GM19324 (cell line): ENCODE results near the gene USP1.

ENCODE experiments used
- ATAC-seq: cut with Tn5 transposase; IDR thresholded peaks from one replicate; pipeline ENCODE4 v1.9.1; 2021; ENCODE audit warnings: mild to moderate bottlenecking, moderate library complexity; ENCODE audit not compliant: unreplicated experiment, low FRiP score

The USP1 gene, protein sequence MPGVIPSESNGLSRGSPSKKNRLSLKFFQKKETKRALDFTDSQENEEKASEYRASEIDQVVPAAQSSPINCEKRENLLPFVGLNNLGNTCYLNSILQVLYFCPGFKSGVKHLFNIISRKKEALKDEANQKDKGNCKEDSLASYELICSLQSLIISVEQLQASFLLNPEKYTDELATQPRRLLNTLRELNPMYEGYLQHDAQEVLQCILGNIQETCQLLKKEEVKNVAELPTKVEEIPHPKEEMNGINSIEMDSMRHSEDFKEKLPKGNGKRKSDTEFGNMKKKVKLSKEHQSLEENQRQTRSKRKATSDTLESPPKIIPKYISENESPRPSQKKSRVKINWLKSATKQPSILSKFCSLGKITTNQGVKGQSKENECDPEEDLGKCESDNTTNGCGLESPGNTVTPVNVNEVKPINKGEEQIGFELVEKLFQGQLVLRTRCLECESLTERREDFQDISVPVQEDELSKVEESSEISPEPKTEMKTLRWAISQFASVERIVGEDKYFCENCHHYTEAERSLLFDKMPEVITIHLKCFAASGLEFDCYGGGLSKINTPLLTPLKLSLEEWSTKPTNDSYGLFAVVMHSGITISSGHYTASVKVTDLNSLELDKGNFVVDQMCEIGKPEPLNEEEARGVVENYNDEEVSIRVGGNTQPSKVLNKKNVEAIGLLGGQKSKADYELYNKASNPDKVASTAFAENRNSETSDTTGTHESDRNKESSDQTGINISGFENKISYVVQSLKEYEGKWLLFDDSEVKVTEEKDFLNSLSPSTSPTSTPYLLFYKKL

DNA sequence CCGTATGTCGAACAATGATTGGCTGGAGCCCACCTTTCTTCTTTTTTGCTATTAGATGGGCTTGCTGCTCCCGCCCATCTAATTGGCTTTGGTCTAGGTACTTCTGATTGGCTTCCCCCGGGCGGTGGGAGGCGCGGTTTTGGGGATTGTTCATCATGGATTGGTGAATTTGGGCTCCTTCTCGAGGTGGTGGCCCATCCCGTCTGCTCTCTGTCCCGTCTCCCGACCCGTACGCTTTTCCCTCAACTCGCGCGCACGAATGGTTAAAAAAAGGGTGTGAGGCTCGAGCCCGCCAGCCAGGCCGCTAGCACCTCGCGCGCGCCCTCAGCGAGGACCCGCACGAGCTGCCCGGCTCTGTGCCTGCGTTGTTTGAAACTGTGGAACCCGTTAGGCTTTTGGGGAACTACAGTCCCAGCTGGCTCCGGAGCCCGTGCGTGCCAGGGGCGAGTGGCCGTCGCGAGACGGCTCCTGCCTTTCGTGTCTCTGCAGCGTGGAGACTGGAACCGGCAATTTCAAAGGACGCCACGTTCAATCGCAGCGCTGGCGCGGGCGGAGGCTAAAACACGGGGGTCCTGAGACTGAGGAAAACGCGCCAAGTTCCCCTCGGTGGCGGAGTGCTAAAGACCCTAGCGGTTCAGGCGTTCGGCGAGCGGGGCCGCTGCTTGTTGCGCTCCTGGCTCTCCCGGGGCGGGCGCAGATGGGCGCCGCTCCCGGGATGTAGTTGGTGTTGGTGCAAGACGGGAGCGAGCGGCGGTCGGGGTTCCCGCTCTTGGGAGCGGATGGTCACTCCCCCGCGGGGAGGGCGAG lies at the start of gene USP1:
TSS of gene USP1 (plus strand) at position 584 of the 807 bp plus-strand sequence. CDS start 2,819 bp downstream, outside the sequence.
- peak; percentile 78 for ATAC-seq

DNA sequence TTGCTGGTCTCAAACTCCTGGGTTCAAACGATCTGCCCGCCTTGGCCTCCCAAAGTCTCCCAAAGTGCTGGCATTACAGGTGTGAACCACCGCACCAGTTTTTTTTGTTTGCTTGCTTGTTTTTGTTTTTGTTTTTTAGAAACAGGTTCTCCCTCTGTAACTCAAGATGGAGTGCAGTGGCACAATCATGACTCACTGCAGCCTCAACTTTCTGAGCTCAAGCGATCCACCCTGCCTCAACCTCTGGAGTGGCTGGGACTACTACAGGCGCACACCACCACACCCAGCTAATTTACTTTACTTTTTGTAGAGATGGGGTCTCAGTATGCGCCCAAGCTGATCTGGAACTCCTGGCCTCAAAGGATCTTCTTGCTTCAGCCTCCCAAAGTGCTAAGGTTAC lies 47.3 kb upstream of the USP1 start:
- no peak for ATAC-seq

DNA sequence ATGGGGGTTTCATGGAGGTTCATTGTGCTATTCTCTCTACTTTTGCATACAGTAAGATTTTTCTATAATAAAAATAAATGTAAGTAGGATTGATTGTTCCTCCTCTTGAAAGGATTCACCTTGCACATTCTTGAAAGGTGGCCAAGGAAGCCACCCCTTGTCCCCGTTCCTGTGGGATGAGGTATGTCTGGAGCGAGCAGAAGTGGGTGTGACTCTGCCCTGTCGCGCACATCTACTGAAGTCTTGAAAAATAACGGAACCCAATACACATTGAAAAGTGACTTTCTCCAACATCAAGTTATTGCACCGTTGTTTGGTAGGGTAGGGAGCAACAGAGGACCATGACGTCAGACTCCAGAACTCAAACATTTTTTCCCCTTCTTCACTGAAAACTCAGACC lies 46.8 kb upstream of the USP1 start:
- ATAC-seq: no peak

DNA sequence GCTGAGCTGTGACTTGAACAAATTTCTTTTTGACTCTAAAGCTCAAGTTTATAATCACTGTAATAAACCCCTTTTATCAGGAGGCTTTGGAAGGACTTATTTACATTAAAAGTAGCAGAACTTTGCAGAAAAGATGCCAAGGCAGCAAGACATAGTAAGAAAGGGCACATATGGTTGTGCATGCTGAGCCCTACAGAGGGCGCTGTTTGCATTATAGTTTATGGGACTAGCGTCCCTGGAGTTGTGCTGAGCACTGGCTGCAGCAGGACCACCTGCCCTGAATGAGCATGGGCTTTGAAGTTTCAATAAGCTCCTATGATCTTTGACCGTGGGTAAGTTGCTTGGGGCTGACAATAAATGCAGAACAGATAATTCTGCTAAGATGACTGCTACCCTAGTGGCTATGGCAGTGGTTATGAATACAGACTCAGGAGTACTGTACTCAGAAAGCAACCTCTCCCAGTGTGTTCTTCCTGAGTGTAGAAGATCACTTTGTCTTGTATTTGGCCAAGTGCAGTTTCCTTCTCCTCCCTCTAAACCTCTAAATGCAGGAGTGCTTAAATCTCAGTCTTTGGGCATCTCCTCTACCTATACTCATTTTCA lies 45.4 kb upstream of the USP1 start:
- no peak for ATAC-seq

DNA sequence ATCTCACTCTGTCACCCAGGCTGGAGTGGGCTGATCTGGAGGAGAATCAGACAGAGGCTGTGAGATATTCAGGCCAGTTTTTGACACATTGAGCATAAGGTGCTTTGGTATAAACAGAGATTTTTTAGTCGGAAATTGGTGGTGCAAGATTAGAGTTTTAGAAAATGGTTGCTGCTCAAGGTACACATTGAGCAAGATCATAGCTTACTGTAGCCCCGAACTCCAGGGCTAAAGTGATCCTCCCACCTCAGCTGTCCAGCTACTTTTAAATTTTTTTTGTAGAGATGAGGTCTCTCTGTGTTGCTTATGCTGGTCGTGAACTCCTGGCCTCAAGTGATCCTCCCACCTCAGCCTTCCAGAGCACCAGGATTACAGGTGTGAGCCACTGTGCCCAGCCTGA lies 43.9 kb upstream of the USP1 start:
- ATAC-seq: no peak

DNA sequence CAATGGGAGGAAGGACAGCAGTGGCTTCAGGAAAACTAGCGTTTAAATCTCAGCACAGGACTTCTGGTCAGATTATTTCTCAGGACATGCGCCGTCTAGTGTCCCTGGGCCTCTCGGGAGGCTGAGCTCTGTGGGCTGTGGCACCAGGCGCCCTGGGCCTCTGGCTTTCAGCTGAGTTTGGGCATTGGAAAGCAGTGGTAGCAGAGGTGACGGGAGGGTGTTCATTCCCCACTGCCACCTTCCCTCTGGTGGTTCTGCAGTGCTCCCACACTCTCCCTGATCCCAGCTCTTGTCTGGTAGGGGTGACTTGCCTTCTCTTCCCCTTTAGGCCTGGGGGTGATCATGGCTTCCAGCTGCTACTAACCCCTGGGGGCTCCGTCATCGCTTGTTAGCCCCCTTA lies 42.2 kb upstream of the USP1 start:
- ATAC-seq: no peak

DNA sequence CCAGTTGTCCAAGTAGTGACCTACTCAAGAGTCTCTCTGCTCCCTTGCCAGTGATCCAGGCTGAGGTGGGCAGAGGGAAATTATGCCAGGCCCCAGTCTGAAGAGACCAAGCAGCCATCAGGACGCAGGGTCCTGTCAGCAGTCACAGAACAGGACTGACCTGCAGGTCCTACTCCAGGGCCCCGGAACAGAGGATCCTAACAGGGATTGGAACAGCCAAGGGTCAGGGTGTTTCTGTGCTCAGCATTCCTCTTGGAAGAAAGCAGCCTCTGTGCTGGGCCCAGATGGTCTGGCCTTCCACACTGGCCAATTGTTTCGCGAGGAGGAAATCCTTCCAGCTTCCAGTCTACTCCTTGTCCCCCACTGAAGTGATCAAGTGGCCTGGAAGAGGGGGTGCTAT lies 41.6 kb upstream of the USP1 start:
- ATAC-seq: no peak

DNA sequence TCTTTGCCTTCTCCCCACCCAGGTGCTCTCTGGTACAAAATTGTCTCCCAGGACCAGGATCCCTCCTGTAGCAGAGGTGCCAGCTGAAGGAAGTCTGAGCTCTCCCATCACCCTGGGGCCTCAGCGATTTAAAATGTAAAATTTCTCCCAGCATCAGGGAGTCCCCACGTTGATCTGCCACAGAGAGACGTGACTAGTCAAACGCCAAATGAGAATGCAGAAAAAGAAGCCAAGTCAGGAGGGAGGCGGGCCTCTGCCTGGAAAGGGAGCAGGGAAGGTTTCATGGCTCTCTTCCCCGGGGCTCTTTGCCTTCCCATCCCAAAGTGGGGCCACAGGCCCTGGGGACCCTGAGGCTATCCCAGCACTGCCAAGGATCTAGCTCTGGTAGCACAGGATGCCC lies 40.0 kb upstream of the USP1 start:
- no peak for ATAC-seq

DNA sequence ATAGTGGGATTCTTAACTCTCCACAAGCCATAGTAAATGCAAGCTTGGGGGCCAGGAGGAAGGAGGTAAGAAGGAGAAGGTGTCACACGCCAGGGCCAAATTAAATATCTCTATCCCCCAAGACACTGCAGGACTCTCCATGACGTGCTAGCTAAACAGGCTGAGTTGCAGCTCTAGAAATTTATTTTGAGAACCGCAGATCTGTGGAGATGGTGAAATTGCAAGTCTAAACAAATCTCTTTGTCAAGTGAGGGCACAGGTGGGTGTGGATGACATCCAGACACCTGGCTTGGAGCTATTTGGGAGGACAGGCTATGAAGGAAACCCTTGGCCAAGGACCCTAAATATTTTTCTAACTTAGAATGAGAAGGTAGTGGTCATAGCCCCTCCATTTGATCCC lies 39.5 kb upstream of the USP1 start:
- no peak for ATAC-seq

DNA sequence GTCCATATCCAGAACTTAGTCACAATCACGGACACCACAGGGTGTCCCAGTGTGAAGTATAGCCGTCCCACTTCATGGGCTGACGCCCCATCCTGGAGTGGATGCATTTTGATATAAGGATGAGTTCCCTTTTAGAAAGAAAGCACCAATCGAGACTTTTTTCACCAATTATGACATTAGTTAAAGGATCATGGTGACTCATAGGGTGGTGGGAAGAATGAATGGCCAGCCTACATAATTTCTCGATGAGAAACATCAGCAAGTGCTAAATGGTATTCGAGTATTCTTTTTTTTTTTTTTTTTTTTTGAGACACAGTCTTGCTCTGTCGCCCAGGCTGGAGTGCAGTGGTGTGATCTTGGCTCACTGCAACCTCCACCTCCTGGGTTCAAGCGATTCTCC lies 38.5 kb upstream of the USP1 start:
- no peak for ATAC-seq

DNA sequence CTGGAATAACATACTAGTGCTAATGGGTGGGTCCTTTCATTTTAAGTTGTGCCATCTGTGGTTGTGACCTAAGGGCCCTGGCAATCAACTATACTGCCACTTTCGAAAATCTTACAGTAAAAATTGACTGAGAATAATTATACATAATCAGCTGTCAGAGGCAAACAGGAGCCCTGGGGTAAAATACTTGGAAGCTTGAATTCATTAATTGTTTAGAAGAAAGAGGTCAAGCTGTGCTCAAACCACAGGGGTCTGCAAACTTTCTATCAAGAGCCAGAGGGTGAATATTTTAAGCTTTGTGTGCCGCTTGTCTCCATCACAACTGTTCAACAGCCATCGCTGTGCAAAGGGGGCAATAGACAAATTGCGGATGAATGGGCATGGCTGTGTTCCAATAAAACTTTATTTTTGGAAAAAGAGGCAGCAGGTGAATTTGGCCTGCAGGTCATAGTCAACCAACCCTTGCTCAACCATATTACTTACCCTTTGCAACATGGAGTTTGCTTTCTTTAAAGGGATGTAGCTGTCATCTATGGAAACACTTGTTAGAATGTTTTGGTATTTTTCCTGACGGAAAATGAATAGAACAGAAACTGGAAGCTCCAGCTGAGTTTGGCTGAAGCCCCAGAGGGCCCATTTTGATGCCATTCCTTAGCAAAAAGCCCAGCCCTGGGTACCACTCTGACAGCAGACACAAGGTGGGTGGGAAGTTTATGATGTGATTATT lies 35.7 kb upstream of the USP1 start:
- no peak for ATAC-seq

DNA sequence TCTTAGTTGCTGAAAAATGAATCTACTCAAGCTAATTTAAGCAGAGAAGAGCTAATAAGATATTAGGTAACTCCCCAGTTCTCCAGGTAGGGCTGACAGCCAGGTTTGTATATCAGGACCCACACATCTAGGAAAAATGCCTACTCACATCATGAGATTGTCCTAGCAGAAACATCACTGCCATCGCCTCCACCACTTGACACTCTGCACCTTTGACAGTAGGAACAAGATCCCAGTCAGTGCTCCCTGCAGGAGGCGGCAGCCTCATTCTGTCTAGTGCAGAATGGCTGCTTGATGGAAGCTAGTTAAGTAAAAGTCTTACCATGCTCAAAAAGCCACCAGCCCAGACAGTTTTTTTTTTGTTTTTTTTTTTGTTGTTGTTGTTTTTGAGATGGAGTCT lies 31.6 kb upstream of the USP1 start:
- ATAC-seq: no peak

DNA sequence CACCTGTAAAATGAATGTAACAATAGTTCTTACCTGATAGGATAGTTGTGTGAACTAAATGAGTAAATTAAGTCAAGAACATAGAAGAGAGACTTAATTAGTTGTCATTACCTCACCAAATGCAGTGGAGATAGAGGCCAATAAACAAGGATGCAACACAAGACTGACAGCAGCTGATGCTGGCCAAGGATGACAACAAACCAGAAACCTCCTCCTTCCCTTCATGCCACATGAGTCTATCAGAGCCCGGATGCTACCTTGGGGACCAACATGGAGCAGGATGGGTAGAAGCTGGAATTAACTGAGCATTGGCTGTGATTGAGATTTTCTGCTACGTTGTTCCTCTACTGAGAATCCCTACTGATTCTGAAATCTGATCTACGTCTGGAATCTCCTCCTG lies 30.3 kb upstream of the USP1 start:
- no peak for ATAC-seq

DNA sequence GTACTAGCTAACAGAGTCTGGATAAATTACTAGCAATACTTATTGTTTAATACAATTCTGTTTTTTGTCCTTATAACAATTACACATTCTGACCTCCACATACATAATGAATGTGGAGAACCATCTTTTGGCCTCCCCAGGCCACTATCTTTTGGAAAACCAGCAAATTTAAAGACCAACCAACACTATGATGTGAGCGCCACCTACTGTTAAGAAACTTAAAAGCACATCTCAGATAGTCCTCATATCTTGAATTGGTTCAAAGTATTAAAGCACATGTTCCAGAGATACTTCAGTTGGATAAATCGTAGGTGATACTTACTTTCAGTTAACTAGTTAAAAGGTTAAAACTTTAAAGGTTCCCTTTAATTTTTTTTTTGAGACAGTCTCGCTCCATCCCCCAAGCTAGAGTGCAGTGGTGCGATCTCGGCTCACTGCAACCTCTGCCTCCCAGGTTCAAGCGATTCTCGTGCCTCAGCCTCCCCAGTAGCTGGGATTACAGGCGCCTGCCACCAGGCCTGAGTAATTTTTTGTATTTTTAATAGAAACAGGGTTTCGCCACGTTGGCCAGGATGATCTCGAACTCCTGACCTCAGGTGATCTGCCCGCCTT lies 29.3 kb upstream of the USP1 start:
- no peak for ATAC-seq

DNA sequence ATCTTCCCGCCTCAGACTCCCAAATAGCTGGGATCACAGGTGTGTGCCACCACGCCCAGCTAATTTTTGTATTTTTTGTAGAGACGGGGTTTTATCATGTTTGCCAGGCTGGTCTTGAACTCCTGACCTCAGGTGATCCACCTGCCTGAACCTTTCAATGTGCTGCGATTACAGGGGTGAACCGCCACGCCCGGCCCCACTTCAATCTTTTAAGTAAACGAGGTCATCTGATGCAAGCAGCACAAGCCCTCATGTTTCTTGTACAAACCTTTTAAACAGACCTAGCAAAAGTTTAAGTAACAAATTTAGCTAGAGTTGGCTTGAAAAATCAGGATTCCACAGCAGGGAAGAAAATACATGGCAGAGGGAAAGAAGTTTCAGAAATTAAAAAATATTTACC lies 21.2 kb upstream of the USP1 start:
- no peak for ATAC-seq

DNA sequence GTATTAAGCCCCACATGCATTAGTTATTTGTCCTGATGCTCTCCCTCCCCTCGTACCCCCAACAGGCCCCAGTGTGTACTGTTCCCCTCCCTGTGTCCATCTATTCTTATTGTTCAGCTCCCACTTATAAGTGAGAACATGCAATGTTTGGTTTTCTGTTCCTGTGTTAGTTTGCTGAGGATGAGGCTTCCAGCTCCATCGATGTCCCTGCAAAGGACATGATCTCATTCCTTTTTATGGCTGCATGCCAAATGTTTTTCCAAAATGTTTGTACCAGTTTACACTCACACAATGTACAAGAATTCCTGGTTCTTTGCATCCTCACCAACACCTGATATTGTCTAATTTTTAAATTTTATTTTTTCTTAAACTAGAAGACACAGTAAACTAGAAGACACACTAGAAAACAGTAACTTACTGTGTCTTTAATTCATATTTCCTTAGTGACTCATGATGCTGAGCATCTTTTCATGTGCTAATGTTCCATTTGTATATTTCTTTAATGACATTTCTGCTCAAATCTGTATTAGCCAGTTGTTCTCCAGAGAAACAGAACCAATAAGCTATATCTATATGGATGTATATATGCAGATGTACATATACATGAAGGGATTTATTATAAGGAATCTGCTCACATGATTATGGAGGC lies 19.4 kb upstream of the USP1 start:
- no peak for ATAC-seq

DNA sequence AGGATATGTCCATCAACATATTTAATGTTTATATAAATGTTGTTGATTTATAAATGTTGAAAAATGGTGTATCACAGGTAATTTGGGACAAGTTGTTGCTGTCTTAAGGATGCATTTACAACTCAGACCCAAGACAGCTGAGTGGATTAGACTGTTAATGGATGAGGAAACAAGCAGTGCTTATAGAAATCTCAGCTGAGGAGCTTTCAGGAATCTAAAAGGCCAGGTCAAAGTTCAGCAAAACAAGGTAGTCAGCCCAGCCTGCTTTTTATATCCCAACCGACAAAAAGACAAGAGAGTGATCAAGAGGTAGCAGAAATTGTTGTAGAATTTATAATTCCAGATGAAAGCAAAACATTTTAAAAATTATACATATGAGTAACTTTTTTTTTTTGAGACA lies 16.6 kb upstream of the USP1 start:
- no peak for ATAC-seq

DNA sequence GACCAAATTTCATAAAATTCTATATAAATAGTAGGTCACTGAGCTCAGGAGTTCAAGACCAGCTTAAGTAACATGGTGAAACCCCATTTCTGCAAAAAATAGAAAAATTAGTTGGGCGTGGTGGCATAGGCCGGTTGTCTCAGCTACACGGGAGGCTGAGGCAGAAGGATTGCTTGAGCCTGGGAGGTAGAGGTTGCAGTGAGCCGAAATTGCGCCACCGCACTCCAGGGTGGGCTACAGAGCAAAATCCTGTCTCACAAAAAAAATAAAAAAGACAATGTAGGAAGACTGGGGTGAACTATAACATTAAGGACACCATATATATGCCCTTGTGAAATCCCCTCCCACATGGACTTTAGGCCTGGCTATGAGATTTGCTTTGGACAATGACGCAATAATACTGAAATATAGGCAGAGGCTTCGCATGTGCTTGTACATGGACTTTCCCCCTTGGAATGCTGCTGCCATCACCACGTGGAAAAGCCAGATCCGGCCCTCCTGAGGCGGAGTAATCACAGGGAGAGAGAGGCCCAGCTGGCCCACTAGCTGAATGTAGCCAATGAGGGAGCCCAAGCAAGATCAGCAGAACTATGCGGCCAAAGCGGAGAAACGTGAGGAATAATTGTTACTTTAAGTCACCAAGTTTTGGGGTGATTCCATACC lies 13.1 kb upstream of the USP1 start:
- no peak for ATAC-seq

DNA sequence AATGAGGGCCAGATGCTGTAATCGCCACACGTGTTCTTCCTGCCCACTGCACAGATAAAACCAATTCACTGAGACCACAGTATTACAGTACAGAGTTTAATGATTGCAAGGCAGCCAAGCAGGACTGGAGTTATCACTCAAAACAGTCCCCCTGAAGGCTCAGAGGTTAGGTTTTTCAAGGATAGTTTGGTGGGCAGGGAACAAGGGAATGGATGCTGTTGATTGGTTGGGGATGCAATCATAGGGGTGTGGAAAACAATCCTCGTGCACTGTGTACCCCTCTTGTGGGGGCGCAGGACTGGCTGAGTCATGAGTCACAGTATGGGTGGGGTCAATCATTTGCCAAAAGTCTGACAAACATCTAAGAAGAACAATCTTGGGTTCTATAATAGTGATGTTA lies 12.4 kb upstream of the USP1 start:
- ATAC-seq: no peak
